Measurements from ENCODE around the gene DCANP1.

DNA sequence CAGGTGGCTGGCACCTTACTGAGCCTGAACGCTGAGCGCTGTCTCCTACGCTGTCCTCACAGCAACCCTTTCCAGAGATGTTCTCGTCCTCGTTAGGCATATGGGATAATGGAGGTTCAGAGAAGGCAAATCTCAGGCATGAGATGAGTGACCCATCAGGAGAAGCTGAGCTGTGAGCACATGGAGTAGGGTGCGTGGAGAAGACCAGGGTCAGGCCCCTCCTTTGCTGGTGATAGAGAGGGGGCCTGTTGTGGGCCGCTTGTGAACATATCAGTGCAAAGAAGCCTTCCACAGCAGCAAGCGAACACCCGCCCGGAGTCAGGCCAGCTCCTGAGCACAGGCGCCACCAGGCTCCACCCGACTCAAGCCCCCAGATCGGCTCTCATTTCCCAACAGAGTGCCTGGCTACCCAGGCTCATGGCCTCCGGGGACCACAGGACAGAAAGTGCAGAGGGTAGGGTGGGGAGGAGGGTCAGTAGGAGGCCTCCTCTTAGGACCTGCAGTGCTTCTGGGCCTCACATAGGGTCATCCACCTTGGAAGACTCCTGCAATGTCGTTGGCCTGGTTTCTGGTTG, 20.0 kb upstream of the DCANP1 start:
- TF ChIP-seq, protein P1, sequence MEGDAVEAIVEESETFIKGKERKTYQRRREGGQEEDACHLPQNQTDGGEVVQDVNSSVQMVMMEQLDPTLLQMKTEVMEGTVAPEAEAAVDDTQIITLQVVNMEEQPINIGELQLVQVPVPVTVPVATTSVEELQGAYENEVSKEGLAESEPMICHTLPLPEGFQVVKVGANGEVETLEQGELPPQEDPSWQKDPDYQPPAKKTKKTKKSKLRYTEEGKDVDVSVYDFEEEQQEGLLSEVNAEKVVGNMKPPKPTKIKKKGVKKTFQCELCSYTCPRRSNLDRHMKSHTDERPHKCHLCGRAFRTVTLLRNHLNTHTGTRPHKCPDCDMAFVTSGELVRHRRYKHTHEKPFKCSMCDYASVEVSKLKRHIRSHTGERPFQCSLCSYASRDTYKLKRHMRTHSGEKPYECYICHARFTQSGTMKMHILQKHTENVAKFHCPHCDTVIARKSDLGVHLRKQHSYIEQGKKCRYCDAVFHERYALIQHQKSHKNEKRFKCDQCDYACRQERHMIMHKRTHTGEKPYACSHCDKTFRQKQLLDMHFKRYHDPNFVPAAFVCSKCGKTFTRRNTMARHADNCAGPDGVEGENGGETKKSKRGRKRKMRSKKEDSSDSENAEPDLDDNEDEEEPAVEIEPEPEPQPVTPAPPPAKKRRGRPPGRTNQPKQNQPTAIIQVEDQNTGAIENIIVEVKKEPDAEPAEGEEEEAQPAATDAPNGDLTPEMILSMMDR (IDR thresholded peaks at IDR 0.05; ENCODE audit: insufficient read depth, low read length) = no peak
- TF ChIP-seq, protein P2, sequence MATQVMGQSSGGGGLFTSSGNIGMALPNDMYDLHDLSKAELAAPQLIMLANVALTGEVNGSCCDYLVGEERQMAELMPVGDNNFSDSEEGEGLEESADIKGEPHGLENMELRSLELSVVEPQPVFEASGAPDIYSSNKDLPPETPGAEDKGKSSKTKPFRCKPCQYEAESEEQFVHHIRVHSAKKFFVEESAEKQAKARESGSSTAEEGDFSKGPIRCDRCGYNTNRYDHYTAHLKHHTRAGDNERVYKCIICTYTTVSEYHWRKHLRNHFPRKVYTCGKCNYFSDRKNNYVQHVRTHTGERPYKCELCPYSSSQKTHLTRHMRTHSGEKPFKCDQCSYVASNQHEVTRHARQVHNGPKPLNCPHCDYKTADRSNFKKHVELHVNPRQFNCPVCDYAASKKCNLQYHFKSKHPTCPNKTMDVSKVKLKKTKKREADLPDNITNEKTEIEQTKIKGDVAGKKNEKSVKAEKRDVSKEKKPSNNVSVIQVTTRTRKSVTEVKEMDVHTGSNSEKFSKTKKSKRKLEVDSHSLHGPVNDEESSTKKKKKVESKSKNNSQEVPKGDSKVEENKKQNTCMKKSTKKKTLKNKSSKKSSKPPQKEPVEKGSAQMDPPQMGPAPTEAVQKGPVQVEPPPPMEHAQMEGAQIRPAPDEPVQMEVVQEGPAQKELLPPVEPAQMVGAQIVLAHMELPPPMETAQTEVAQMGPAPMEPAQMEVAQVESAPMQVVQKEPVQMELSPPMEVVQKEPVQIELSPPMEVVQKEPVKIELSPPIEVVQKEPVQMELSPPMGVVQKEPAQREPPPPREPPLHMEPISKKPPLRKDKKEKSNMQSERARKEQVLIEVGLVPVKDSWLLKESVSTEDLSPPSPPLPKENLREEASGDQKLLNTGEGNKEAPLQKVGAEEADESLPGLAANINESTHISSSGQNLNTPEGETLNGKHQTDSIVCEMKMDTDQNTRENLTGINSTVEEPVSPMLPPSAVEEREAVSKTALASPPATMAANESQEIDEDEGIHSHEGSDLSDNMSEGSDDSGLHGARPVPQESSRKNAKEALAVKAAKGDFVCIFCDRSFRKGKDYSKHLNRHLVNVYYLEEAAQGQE (IDR thresholded peaks at IDR 0.05; ENCODE audit: insufficient replicate concordance, low read depth) = no peak

All from HL-60 (cell line).